Measurements from ENCODE around the gene RTL5.

Gene RTL5

DNA sequence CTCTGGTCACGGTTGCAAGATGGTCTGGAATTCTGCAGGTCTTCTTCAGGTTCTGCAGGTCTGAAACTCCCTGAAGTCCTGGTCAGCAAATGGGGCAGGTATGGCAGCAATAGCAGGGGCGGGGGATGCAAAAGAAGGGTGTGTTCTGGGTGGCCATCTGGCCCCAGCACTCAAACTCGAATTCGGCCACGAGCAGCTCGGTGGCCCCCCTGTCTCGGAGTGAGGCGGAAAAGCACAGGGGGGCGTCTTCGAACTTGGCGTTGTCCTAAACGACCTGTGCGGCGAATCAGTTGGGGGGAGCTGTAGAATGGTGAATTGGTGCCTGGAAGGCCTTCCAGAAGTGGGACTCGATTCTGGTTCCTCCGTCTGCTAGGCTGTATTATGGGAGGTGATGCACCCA lies 2.1 kb downstream of the RTL5 start:
- no peak for DNase-seq

DNA sequence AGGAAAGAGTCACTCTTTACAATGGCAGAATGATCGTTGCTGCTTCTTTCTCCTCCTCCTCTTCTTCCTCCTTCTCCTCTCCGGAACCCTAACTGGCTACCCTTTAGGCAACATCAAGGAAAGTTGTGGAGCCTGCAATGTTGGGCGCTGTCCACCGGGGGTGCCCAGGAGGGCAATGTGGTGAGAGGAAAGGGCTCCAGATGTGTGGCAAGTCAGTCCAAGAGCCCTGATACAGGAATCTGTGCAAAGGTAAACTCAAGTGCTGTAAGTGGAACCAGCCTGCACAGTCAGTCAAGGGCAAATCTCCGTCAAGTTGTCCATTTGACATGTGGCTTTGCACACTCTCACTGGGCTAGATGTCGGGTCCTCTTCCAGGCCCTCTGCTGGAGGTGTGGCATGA lies 2.8 kb downstream of the RTL5 start:
- peak in 1 of 4 experiments; percentile 24 for DNase-seq

DNA sequence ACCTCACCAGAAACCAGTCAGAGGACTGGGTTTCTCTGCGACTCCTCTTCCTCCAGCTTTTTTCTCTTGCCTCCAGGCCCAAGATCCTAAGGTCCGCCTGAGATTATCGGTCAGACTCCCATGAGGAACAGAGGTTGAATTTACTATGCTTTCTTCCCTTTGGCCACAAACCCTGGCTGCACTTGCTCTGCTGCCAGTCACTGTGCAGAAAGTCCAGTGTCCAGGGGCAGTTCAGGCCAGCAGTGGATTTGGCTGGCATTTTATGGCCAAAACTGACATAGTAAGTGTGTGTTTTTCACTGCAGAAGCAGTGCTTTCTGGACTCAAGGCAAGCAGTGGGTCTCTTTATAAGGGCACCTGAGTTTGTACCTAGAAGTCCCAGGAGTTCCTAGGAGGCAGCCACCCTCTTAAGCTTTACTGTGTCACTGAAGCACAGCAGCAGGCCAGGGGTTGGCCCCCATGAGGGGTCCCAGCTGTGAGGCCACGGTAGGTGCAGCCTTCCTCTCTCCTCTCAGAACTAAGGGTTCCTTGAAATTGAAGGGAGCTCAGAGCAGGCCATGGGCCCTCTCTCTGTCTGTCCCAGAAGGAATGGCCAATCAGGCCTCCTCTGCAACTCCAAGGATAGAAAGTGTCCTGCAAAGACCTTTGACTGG lies 3.4 kb downstream of the RTL5 start:
- DNase-seq = no peak

DNA sequence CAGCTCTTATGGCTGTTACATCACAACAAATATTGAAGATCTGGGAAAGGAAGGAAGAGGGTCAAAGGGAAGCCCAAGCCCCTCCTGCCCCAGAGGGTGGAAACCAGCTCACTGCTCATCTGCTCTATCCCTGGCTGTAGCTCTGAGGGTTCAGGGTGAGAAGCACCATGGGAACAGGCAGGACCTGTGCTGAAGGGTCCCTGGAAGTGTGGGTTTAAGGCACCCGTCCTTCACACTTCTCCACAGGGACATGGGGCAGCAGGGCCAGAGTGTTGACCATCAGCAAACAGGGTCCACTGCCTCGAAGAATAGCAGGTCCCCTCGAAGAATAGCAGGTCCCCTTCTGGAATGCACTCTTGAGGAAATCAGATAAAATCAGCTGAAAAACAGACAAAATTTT lies 4.4 kb downstream of the RTL5 start:
- DNase-seq = peak in 3 of 4 experiments; percentile 26 to 32 (median 31)

DNA sequence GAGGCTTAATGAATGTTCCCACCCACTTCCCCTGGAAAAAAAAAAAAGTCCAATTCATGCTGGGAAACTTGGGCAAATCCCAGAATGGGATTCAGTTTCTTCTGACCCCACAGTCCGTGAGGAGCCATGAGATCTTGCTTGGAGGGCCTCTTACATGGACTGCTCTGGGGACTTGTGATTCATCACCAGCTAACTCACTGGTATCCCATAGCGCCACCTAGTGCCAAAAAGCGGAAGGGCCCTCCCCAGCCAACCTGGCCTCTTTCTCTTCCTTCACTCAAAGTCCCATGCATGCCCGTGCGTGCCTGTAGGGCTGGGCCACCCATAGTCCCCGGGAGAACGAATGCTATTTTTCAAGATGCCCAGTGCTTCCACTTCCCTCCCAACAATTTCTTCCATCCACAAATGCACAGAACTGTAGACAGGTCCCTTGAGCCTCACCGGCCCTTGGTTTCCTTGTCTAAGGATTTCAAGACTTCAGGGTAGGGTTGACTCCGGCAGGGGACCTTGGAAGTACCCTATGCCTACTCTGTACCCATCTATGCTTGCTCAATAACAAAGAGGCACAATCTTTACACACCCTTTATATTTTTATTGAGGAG lies 5.1 kb downstream of the RTL5 start:
- peak; percentile 78 to 89 (median 84) for DNase-seq

DNA sequence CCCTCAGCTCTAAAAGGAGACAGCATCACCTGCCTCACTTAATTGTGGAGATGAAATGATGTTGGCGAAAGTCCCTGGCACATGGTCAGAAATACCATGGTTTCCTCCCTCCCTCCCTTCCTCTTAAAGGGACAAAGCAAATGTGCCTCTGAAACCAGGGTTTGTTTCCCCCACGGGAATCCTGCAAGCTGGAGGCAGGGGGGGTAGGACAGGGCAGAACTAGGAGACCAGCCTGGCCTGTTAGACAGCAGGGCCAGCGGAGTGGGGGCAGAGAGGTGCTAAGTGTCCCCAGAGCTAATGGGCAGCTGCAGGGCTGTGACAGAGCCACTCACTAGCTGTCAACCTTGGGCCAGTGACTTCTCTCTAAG lies 5.7 kb downstream of the RTL5 start:
- DNase-seq = no peak

DNA sequence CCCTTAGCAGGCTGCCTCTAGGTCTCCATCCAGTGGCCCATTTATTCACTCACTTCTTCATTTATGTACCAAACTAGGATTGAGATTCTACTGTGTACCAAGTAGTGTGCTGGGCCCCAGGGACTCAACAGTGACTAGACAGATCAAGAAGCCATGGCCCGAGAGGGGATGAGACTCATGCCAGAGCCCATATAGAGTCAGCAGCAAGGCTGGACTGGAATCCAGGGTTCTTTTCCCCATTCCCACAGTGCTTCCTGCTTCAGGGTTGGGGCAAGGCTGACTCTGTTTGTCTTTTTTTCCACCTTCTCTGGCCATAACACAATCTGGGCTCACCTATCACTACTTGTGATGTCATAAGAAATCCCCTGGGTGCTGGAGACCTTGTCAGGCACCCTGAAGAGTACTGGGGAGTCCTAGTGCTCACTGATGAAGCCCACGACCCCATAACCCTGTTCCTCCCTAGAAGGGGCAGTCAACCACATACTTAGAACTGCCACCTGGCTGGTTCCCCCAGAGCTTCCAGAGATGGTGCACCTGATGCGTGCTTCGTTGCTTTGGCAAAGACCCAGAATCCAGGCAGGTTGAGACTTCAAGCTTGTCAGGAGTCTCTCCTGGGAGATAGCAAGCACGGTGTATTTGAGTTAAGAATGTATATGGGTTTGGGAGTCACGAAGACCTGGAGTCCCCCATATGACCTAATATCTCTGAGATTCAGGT lies 6.2 kb downstream of the RTL5 start:
- DNase-seq = no peak

DNA sequence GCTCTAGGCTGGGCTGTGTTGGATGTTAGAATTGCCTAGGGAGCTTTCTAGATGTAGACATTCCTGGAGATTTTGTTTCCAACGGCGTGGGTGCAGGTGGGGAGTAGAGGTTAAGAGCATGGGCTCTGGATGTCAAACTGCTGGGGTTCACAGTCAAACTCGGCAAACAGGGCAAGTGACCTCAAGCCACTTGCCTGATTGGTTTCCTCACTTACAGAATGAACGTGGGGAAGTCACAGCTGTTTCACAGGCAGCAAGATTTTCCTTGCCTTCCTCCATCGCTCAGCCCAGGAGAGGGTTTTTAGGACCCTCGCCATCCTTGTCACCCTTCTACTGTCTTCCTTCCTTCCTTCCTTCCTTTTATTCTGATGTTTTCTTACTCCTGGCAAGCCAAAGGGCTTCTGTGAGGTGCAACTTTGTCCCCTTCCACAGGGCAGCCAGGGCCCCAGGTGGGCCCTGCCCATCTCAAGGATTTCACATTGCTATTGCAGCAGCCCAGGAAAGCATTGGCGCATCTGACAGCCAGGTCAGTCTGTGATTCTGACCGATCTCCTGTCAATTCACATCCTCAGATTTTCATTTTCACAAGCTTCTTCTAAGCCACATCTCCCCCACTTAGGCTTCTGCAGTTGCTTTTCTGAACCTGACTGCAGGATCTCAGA lies 7.0 kb downstream of the RTL5 start:
- DNase-seq = no peak

DNA sequence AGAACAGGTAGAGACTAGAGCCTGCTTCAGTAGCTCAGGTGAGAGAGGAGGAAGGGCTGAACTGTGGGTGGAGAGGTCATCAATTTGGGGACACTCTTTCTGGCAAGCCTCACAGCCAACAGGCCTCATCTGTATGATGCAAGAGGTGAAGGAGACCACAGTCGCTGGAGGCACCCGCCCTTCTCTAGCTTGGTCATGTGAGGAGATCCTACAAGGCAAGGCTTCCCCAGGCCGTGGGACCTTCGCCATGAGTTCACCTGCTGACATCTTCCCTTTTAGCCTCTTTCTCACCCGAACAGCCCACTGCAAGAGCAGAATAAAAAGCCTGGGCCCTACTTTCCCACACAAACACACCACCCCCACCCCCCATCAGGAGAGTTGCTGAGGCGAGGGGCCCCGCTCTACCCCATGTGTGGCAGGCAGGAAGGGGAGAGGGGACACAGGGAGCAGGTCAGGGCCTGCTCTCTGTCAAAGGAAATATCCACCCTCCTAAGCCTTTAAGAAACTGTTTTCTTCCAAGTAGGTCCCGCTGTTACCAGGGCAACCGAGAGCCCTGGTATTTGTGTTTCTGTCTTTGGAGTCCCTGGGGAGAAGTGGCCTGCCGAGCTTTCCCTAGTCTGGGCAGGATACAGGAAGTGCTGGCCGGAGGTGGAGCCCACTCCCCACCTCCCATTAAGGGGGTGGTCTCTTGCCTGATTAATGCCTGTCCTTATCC lies 8.1 kb downstream of the RTL5 start:
- peak; percentile 29 to 66 (median 62) for DNase-seq

DNA sequence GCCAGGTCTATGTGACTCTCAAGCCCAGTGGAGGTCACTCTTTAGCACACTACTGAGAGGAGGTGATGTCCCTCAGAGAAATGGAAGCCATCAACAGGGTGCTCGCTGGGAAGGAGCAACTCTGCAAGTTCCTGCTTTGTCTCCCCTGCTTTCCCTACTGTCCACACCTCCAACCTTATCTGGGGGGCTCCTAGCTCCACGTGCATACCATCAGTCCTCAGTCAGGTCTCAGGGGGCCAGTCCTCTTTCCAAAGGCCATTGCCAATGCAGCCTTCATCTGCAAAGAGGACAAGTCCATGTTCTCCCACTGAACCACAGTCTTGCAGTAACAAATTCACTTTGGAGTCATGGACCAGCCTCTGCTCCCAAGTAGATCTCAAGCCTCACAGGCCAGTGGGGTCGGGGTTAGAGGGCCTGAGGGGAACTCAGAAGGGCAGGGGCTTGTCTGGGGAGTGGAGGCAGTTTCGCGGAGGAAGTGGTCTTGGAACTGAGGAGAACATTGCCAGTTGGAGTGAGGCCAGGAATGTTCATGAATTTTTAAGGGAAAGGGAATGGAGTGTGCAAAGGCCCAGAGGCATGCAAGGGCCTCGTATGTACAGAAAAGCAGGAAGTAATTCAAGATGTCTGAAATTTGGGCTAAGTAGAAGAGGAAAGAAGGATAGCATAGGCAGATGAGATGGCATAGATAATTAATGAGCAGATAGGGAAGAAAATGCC lies 8.9 kb downstream of the RTL5 start:
- no peak for DNase-seq

DNA sequence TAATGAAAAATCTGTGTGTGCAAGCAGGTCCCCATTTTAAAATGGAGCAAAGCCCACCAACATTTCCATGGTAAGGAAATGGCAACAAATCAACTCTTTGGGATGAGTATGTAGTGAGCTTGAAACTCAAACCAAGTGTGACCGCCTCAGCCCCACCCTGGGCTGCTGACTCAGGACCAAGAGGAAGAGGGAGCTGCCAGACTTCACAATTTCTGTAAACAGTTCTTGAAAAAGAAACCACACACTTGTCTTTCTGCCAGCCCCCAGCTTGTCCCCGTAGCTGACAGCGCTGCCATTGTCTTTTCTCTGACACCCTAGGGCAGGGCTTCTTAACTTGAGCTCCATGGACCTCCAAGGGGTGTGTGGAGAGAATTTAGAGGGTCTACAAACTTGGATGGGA lies 10.3 kb downstream of the RTL5 start:
- DNase-seq = peak; percentile 49 to 78 (median 68)

DNA sequence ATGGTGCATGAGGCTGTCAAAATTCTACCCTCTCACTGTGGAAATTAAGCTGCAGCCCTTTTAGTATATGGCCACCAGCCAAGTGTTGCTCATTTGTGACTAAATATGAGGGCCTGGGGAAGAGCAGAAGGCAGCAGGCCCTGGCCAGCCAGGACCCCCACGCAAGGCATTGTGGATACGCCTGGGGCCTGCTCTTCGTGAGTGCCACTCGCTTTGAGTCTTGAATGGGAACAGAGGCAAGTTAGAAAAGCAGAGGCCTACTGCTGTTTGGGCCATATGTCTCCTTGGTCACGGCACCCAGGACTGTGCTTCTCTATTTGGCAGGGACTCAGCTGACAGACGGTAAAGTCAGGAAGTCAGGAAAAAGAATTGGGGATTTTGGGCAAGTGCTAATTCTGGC lies 10.9 kb downstream of the RTL5 start:
- DNase-seq = peak; percentile 26 to 64 (median 54)

DNA sequence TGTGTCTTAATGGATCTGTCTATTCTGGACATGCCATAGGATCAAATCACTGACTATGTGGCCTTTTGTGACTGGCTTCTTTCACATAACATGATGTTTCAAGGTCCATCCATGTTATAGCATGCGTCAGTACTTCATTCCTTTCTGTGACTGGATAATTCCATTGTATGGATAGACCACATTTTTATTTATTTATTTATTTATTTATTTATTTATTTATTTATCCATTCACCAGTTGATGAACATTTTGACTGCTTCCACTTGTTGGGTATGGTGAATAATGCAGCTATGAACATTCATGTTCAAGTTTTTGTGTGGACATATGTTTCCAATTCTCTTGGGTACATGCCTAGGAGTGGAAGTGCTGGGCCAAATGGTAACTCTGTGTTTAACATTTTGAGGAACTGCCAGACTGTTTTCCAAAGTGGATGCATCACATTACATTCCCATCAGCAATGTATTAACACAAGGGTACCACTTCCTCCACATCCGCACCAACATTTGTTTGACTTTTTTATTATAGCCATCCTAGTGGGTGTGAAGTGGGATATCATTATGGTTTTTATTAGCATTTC lies 14.0 kb downstream of the RTL5 start:
- no peak for DNase-seq

DNA sequence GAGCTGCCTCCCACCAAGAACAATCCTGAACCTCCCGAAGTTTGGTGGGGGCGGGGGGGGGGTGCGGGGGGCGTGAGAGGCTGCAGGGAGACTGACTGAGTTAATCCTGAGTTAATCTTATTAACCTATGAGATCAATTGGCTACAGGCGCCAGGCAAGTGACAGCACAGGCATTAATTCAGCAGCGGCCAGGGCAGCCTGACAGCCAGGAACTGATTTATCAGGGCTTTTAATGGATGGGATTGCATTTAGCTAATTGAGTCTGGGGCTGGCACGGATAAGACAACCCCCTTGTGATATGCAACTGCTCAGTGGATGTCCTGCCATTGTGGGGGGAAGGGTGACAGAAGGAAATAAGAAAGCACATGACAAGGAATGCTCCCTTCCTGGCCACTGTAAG lies 16.3 kb downstream of the RTL5 start:
- DNase-seq = no peak

DNA sequence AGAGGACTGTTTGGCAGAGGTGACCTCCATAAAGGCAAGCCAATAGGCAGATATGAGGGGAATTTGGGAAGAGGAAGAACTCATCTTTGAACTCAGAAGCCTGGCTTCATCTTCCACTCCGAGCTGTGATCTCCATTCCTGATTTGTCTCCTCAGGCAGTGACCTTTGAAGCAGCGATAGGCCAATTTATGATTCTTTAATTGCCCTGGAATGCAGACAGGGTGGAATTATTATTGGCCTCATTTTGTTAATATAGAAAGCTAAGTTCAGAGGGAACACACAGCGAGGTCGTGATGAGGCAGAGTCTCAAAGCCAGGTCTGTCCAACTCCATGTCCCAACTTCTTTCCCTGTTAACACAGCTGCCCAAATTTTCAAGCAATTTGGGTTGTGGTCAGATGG lies 16.9 kb downstream of the RTL5 start:
- no peak for DNase-seq

DNA sequence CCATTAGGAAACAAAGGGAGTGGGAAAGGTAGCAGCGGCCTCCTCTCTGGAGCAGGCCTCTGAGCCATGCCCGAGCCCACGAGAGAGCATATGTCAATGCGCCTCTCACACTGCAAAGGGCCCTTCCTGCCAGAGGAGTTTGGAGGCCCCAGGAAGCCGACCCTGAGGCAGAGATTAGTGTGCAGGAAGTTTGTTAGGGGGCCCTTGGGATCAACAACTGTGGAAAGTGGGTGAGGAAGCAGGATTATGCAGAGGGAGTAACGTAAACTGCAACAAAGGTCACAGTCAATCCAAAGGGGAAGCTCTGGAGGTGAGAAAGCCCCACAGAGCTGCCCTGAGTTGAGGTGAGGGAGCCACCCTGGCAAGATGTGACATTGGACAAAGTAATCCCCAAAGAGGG lies 17.4 kb downstream of the RTL5 start:
- no peak for DNase-seq

DNA sequence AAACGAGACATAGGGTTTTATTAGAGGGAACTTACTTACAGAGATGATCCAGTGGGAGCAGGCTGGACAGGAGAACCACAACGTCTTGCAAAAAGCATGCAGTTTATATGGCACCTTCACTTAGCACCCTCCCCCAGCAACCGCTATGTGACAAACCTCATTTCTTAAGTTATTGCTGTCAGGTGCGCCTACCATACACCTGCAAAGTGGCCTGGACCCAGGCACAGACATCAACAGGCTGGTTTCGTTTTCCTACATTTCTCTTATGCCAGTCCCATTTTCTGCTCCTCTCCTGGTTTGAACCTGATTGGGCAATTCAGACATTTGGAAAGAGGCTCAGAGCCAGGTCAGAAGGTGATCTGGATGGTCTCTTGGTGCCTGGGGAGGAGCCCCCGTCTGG lies 18.3 kb downstream of the RTL5 start:
- no peak for DNase-seq

DNA sequence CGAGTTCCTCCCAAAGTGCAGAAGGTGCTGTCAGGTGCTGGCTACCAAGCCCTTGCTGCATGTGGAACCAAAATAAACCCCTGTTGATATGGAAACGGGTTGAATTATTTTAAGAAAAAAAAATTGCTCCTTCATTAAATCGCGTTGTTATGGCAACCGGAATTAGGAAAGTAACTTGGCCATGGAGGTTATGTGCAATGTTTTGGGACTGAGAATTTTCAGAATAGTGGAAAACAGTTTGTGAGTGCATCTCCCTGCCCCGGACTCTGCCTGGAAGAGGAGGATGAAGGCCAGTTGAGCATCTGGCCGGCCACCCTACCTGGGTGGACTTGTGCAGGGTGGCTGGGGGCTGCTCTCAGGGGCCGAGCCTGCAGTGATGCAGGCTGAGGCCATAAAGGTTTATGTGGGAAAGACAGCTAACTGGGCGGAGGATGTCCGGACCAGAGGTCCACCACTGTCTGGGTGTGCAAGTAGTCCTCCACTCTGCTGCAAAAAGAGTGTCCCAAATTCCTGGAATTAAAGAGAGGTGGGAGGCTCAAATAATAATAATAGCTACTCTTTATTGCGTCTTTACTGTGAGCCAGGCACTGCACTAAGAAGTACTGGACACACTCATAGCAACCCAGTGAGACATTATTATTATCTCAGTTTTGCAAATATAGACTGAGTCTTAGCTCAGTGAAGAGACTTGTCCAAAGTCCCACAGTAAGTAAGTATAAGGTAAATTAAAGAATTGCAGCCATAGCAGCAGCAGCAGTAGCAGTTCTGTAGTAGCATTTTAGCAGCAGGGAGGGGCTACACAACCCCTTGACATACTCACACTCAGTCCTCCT lies 20.6 kb downstream of the RTL5 start:
- DNase-seq = no peak

DNA sequence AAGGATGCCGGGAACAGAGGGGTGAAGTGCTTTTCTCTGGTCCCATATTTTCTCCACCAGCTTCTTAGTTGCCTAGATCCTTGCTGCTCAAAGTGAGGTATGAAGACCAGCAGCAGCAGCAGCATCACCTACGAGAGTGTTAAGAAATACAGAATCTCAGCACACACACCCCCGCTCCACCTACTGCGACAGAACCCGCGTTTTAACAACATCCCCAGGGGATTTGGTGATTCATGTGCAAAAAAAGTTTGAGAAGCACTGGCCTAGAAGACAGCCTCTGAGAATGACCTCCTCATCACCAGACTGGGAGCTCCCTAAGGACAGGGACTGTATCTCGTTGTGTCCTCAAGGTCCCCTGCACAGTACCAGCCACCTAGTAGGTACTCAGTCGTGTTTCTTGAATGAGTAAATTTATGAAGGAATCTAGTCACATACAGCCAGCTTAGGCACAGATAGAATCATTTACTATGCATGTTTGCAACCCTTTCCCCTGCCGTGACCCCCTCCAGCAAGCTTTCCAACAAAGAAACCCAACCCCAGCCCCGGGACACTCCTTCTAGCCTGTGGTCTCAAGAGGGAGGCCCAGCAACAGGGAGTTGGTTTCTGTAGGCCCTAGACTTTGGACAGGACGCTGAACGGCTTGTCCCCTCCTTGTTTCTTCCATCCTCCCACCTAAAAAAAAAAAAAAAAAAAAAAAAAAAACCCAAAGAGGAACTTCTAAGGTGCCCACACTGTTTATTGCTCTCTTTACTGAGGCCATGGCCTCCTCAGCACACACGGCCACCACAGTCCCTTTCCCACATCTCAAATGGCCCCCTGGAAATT lies 21.5 kb downstream of the RTL5 start:
- DNase-seq = peak in 1 of 4 experiments; percentile 40

DNA sequence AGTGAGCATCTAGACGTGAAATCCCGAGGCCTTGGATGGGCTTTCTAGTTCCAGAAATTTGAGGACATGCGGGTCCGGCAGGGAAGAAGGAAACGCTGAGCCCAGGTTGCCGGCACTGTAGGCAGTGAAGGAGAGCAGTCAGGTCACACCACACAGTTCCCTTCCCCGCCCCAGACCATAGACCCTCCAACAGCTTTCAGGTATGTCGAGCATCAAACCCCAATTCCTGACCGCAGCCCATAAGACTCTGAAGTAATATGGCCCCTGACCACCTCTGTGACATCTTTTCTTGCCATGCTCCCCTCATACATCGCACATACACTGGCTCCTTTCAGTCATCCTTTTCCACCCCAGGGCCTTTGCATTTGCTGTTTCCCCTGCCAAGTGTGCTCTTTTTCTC lies 23.0 kb downstream of the RTL5 start:
- no peak for DNase-seq

All from suppressor macrophage (primary cell).